Activated naive CD8-positive, alpha-beta T cell treated with anti-CD3 and anti-CD28 coated beads for 36 hours (primary cell): Measurements from ENCODE around the gene CD79B. TPM values are rescaled to one million over a fixed set of nuclear protein-coding genes. Genes with fewer than 3 reads are reported as not detected.
"Not testable (repeated sequence)": the region's sequence is repeated elsewhere in the genome, so short reads cannot be mapped to it uniquely, and the experiment has no call there.

Experiments
- DNase-seq: peaks from one replicate; pipeline ENCODE4 v3.0.0; 2021
- H3K27ac Mint-ChIP-seq: one replicate; pipeline ENCODE4 v1.8.0; 2022; ENCODE audit warnings: mild to moderate bottlenecking, moderate library complexity, mixed read lengths
- H3K27me3 Mint-ChIP-seq: one replicate; pipeline ENCODE4 v1.8.0; 2022; ENCODE audit warnings: mild to moderate bottlenecking, mixed read lengths
- H3K36me3 Mint-ChIP-seq: one replicate; pipeline ENCODE4 v1.8.0; 2021; ENCODE audit warnings: mild to moderate bottlenecking, mixed read lengths
- H3K4me1 Mint-ChIP-seq: one replicate; pipeline ENCODE4 v1.8.0; 2021; ENCODE audit warnings: mixed read lengths
- H3K4me3 Mint-ChIP-seq: one replicate; pipeline ENCODE4 v1.8.0; 2022; ENCODE audit warnings: mild to moderate bottlenecking, moderate library complexity, mixed read lengths
- H3K9me3 Mint-ChIP-seq: one replicate; pipeline ENCODE4 v1.8.0; 2022; ENCODE audit warnings: mixed read lengths
- total RNA-seq, 2 experiments: library from RNA; stranded (reverse); gene quantifications; one replicate each; pipeline ENCODE4 v1.2.3, GENCODE V29; 2021

The CD79B gene
- total RNA-seq, 2 experiments from 2014 or later = 28.8 to 30.5 TPM

DNA sequence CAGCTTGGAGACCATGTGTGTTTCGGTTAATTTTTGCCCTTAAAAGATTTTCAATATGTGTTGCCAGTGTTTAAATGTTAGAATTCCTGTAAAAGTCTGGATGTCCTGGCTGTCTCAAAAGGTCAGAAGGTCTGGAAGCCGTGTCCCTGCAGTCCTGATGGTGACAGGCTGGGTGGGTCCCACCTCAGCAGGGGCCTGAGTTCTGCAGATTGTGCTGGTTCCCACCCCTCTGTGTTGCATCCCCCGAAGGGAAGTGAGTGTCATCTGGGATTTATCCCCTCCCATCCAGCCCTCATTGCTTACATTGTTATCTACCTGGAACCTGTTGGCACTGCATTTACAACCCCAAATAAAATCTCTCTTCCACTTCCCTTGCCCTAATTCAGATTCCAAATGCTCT is 38.1 kb downstream of the CD79B start:
- not testable (repeated sequence) for H3K27me3 Mint-ChIP-seq, H3K4me3 Mint-ChIP-seq, H3K36me3 Mint-ChIP-seq, H3K27ac Mint-ChIP-seq, DNase-seq, H3K4me1 Mint-ChIP-seq, H3K9me3 Mint-ChIP-seq

GRCh38 chr17:63892316-63893037 is 39.7 kb downstream of the CD79B start:
- DNase-seq, H3K27ac Mint-ChIP-seq, H3K9me3 Mint-ChIP-seq, H3K36me3 Mint-ChIP-seq, H3K27me3 Mint-ChIP-seq, H3K4me3 Mint-ChIP-seq, H3K4me1 Mint-ChIP-seq: not testable (repeated sequence)

GRCh38 chr17:63889026-63889848 is 42.9 kb downstream of the CD79B start:
- H3K9me3 Mint-ChIP-seq, DNase-seq, H3K4me3 Mint-ChIP-seq, H3K4me1 Mint-ChIP-seq, H3K27ac Mint-ChIP-seq, H3K27me3 Mint-ChIP-seq, H3K36me3 Mint-ChIP-seq: not testable (repeated sequence)

- not testable (repeated sequence) for H3K4me3 Mint-ChIP-seq, H3K9me3 Mint-ChIP-seq, DNase-seq, H3K27me3 Mint-ChIP-seq, H3K36me3 Mint-ChIP-seq, H3K27ac Mint-ChIP-seq, H3K4me1 Mint-ChIP-seq
These were observed 47.0 kb downstream of the CD79B start for GRCh38 chr17:63885119-63885518.

GRCh38 chr17:63882626-63883126 is 49.5 kb downstream of the CD79B start:
- not testable (repeated sequence) for H3K4me3 Mint-ChIP-seq, H3K36me3 Mint-ChIP-seq, DNase-seq

DNA sequence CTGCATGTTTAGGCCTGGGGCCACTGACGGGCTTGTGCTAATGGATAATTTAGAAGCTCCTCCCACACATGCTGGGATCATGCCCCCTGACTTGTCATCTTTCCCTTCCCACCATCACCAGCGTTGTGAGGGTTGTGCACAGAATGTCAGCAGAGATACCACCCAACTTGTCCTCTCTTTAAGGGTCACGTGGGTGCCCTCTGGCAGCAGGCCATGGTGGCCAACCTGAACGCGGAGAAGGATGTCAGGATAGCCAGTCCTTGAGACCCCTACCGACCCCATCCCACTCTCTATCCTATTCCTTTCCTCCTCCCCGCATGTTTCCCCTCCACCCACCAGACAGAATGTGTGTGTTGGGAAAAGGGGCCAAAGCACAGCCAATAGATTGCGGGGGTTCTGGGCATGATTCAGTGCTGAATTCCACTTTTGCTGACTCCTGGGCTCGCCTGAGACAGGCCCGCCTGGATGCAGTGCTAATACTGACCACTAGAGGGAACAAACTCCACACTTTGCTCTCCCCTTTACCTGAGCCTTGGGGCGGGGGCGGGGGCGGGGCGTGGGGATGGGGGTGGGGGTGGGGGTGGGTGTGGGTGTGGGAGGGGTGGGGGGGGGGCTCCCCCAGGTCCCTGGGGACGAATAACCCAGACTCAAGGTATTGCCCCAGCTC is 50.1 kb downstream of the CD79B start, which contains the start of gene GH2:
TSS of gene GH2 (minus strand) at position 10 of the 667 bp plus-strand sequence. CDS start 143 bp downstream, outside the sequence.
- H3K9me3 Mint-ChIP-seq = no peaks in the 10 kb centered on the region
- peak; percentile 53 for DNase-seq

More at GRCh38 chr17:63882626-63883126, 49.5 kb downstream of the CD79B start:
- H3K27me3 Mint-ChIP-seq, H3K4me1 Mint-ChIP-seq, H3K9me3 Mint-ChIP-seq: not testable (repeated sequence)
- peak overlapping the region; percentile 31 for H3K27ac Mint-ChIP-seq

GRCh38 chr17:63881337-63881736 is 50.8 kb downstream of the CD79B start:
- not testable (repeated sequence) for H3K27ac Mint-ChIP-seq, H3K9me3 Mint-ChIP-seq, H3K4me3 Mint-ChIP-seq, DNase-seq, H3K36me3 Mint-ChIP-seq, H3K27me3 Mint-ChIP-seq, H3K4me1 Mint-ChIP-seq

More for the DNA sequence above, 50.1 kb downstream of the CD79B start, which contains the start of gene GH2:
- H3K27me3 Mint-ChIP-seq = peaks cover 4% of the 10 kb centered on the region
- H3K4me1 Mint-ChIP-seq = peaks cover 2% of the 10 kb centered on the region
- H3K36me3 Mint-ChIP-seq = no peaks in the 10 kb centered on the region
- no peak within 1 kb of the TSS for H3K4me3 Mint-ChIP-seq
- H3K27ac Mint-ChIP-seq = peak within 1 kb of the TSS; percentile 31

DNA sequence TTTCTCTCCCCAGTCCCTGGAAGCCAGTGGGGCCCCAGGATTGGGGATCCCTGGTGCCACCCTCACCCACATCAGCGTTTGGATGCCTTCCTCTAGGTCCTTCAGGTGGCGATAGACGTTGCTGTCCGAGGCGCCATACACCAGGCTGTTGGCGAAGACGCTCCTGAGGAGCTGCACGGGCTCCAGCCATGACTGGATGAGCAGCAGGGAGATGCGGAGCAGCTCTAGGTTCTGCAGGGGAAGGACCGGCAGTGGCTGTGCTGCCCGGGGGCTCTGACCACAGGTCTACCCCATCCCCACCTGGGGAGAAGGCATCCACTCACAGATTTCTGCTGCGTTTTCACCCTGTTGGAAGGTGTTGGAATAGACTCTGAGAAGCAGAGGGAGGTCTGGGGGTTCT is 51.4 kb downstream of the CD79B start:
- H3K36me3 Mint-ChIP-seq = no peaks in the 10 kb centered on the region

More for the DNA sequence above, 51.4 kb downstream of the CD79B start:
- no peak overlapping the region for H3K27ac Mint-ChIP-seq
- H3K9me3 Mint-ChIP-seq = no peaks in the 10 kb centered on the region
- peaks cover 4% of the 10 kb centered on the region for H3K27me3 Mint-ChIP-seq
- no peak for DNase-seq
- no peak overlapping the region for H3K4me3 Mint-ChIP-seq
- peaks cover 2% of the 10 kb centered on the region for H3K4me1 Mint-ChIP-seq

Other genes with a start within 250 kb of the CD79B start
- 100 to 1,000 TPM; 173 to 179 TPM for gene LIMD2, start 232.2 kb downstream of the CD79B start, total RNA-seq
- 10 to 100 TPM; 39.1 to 40.9 TPM for gene STRADA, start 190.5 kb downstream of the CD79B start, total RNA-seq
- gene CCDC47, start 158.7 kb downstream of the CD79B start, total RNA-seq = 10 to 100 TPM; 91.6 to 93.5 TPM
- gene DDX42, start 158.2 kb downstream of the CD79B start, total RNA-seq = 100 to 1,000 TPM; 105 to 107 TPM
- 100 to 1,000 TPM; 178 to 187 TPM for gene PSMC5, start 104.9 kb downstream of the CD79B start, total RNA-seq
- gene FTSJ3, start 104.7 kb downstream of the CD79B start, total RNA-seq = 10 to 100 TPM; 91.2 to 91.5 TPM
- 10 to 100 TPM; 91.6 to 93.5 TPM for gene SMARCD2, start 89.6 kb downstream of the CD79B start, total RNA-seq
- gene CSH2, start 58.7 kb downstream of the CD79B start, total RNA-seq = not detected
- not detected for gene GH2, start 50.4 kb downstream of the CD79B start, total RNA-seq
- not detected for gene CSH1, start 35.8 kb downstream of the CD79B start, total RNA-seq
- not detected for gene CSHL1, start 21.1 kb downstream of the CD79B start, total RNA-seq
- gene GH1, start 13.5 kb downstream of the CD79B start, total RNA-seq = not detected
- under 1 TPM; 0.14 to 0.31 TPM for gene SCN4A, start 40.6 kb upstream of the CD79B start, total RNA-seq
- under 1 TPM; 0.36 to 0.93 TPM for gene PRR29, start 66.0 kb upstream of the CD79B start, total RNA-seq
- gene ICAM2, start 88.3 kb upstream of the CD79B start, total RNA-seq = 10 to 100 TPM; 52.9 to 54.5 TPM
- 1 to 10 TPM; 7.6 to 9.0 TPM for gene ERN1, start 197.8 kb upstream of the CD79B start, total RNA-seq